ENCODE results near the gene BACE2. TPM values are rescaled to one million over a fixed set of nuclear protein-coding genes. Genes with fewer than 3 reads are reported as not detected.

BACE2 gene
- total and polyA plus RNA-seq, 2 donors (not counting 3 experiments of a cell fraction or from before 2014, with no cell fraction given) = 113 to 184 TPM

DNA sequence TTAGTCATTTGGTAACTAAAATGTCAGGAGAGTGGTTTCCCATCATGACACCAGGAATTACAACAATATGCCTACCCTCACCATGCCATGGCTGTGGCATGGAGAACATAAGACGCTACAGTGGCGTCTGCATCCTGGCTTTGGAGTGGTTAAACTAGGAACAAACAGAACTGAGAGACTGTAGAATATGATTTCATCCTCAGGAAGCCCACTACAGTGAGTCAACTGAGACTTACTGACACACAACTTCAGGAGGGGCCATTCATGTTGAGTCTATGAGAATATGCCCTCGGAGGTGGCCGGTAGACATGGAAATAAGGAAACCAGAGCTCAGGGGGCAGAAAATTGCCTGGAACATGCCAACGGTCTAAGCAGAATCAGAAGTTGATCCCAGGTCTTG lies 5.9 kb upstream of the BACE2 start:
- CTCF ChIA-PET = no interaction called here
- H3K4me1 ChIP-seq (ENCODE audit: control insufficient read depth, extremely low read depth, insufficient read depth, low read length) = peaks cover 16% of the 10 kb centered on the region
- H3K36me3 ChIP-seq (ENCODE audit: control insufficient read depth in 2 of 2, extremely low read depth in 1 of 2, insufficient read depth in 2 of 2, low read length in 2 of 2) = no peaks in the 10 kb centered on the region
- POLR2A ChIA-PET = no interaction called here
- H3K4me3 ChIP-seq (replicated peaks in 1 of 3; ENCODE audit: insufficient read depth in 1 of 3, low read depth in 1 of 3, low read length in 3 of 3) = no peak overlapping the region
- TF ChIP-seq CTCF (IDR thresholded peaks at IDR 0.05; ENCODE audit: extremely low read depth in 1 of 2, insufficient read depth in 1 of 2, low read depth in 1 of 2, low read length in 2 of 2) (no peak), MAX (IDR thresholded peaks at IDR 0.05; ENCODE audit: insufficient read depth, insufficient read length) (no peak), FOS (IDR thresholded peaks at IDR 0.05; ENCODE audit: borderline replicate concordance, insufficient read depth, low read length) (no peak), POLR2AphosphoS5 (IDR thresholded peaks at IDR 0.05; ENCODE audit: insufficient read depth, low read depth, low read length) (no peak), POLR2A (IDR thresholded peaks at IDR 0.05; ENCODE audit: low read depth, low read length) (no peak), EZH2 (IDR thresholded peaks at IDR 0.05; ENCODE audit: borderline replicate concordance, low read depth, low read length, severe bottlenecking) (no peak), GATA2 (IDR thresholded peaks at IDR 0.05; ENCODE audit: insufficient read depth, insufficient read length, low read depth, low read length) (no peak)
- no TSS peak for BruUV-seq (replicated peaks)
- no peaks in the 10 kb centered on the region for H3K27me3 ChIP-seq (ENCODE audit: control insufficient read depth in 2 of 2, insufficient read depth in 2 of 2, low read length in 2 of 2)
- H4K20me1 ChIP-seq (replicated peaks; ENCODE audit: control insufficient read depth, extremely low read depth, insufficient read depth, low read length) = no peaks in the 10 kb centered on the region
- intact Hi-C loops (cut with micrococcal nuclease) (no loop called here), dilution Hi-C loops (cut with MboI; ENCODE audit: extremely low pct_ligation_motif_present, low sequenced_read_pairs) (no loop called here)
- H3K9me3 ChIP-seq (replicated peaks; ENCODE audit: control insufficient read depth, insufficient read depth, low read length) = no peaks in the 10 kb centered on the region
- DNase-seq (ENCODE audit: low read depth, low spot score) = no peak
- no peak for FAIRE-seq
- H3K9ac ChIP-seq (replicated peaks; ENCODE audit: extremely low read depth, insufficient read depth, low read length) = no peak overlapping the region
- no peak overlapping the region for H2AFZ ChIP-seq (ENCODE audit: low read depth, low read length)
- no peaks in the 10 kb centered on the region for H3K79me2 ChIP-seq (ENCODE audit: control insufficient read depth, insufficient read depth, low read length)
- H3K27ac ChIP-seq (ENCODE audit: insufficient read depth, low read depth, low read length) = no peak overlapping the region
- H3K4me2 ChIP-seq (ENCODE audit: insufficient read depth, low read length) = no peak overlapping the region
- no peaks in the 10 kb centered on the region for H3K9me1 ChIP-seq (replicated peaks; ENCODE audit: control insufficient read depth, extremely low read depth, insufficient read depth, low read length)
